ENCODE results near the gene ZNF772.
"Not testable (repeated sequence)": the region's sequence is repeated elsewhere in the genome, so short reads cannot be mapped to it uniquely, and the experiment has no call there.

Gene ZNF772

GRCh38 chr19:57477191-57478008, at the start of gene ZNF772:
ZNF772 (minus strand) TSS chr19:57477566; CDS start chr19:57477309, 257 bp downstream.
- peaks cover 8% of the 10 kb centered on the region for H3K4me1 Mint-ChIP-seq (ENCODE audit: low read depth)
- H3K4me3 Mint-ChIP-seq: peak within 1 kb of the TSS; percentile 87
- DNase-seq (ENCODE audit: low spot score): peak; percentile 81
- peak within 1 kb of the TSS; percentile 87 for H3K27ac Mint-ChIP-seq
- peaks cover 70% of the 10 kb centered on the region for H3K9me3 Mint-ChIP-seq
- no peaks in the 10 kb centered on the region for H3K27me3 Mint-ChIP-seq (ENCODE audit: low read depth)
- peaks cover 37% of the 10 kb centered on the region for H3K36me3 Mint-ChIP-seq (ENCODE audit: low read depth)

GRCh38 chr19:57518021-57518420, 40.7 kb upstream of the ZNF772 start:
- peaks cover 20% of the 10 kb centered on the region for H3K36me3 Mint-ChIP-seq (ENCODE audit: low read depth)
- not testable (repeated sequence) for H3K4me3 Mint-ChIP-seq; H3K27ac Mint-ChIP-seq; H3K27me3 Mint-ChIP-seq (ENCODE audit: low read depth); H3K4me1 Mint-ChIP-seq (ENCODE audit: low read depth); DNase-seq (ENCODE audit: low spot score)
- H3K9me3 Mint-ChIP-seq: peaks cover 54% of the 10 kb centered on the region

GRCh38 chr19:57515255-57515654, 37.9 kb upstream of the ZNF772 start:
- no peak for DNase-seq (ENCODE audit: low spot score)
- no peaks in the 10 kb centered on the region for H3K4me1 Mint-ChIP-seq (ENCODE audit: low read depth)
- no peak overlapping the region for H3K4me3 Mint-ChIP-seq
- no peak overlapping the region for H3K27ac Mint-ChIP-seq
- peaks cover 56% of the 10 kb centered on the region for H3K9me3 Mint-ChIP-seq
- H3K36me3 Mint-ChIP-seq (ENCODE audit: low read depth): peaks cover 24% of the 10 kb centered on the region
- H3K27me3 Mint-ChIP-seq (ENCODE audit: low read depth): no peaks in the 10 kb centered on the region

- Mint-ChIP-seq H3K9me3 (peaks cover 70% of the 10 kb centered on the region), H3K4me1 (ENCODE audit: low read depth) (no peaks in the 10 kb centered on the region), H3K27ac (no peak overlapping the region), H3K36me3 (ENCODE audit: low read depth) (peaks cover 36% of the 10 kb centered on the region), H3K27me3 (ENCODE audit: low read depth) (no peaks in the 10 kb centered on the region), H3K4me3 (no peak overlapping the region)
- DNase-seq (ENCODE audit: low spot score): no peak
These were observed 35.5 kb upstream of the ZNF772 start for GRCh38 chr19:57512845-57513244.

GRCh38 chr19:57511484-57511883, 34.1 kb upstream of the ZNF772 start:
- Mint-ChIP-seq H3K36me3 (ENCODE audit: low read depth) (peaks cover 44% of the 10 kb centered on the region), H3K9me3 (peaks cover 71% of the 10 kb centered on the region), H3K27me3 (ENCODE audit: low read depth) (no peaks in the 10 kb centered on the region), H3K4me3 (no peak overlapping the region), H3K4me1 (ENCODE audit: low read depth) (no peaks in the 10 kb centered on the region), H3K27ac (no peak overlapping the region)
- no peak for DNase-seq (ENCODE audit: low spot score)

GRCh38 chr19:57506163-57506562, 28.8 kb upstream of the ZNF772 start:
- Mint-ChIP-seq H3K9me3 (peaks cover 68% of the 10 kb centered on the region), H3K27me3 (ENCODE audit: low read depth) (no peaks in the 10 kb centered on the region), H3K4me1 (ENCODE audit: low read depth) (peaks cover 2% of the 10 kb centered on the region), H3K27ac (no peak overlapping the region), H3K4me3 (no peak overlapping the region), H3K36me3 (ENCODE audit: low read depth) (peaks cover 73% of the 10 kb centered on the region)
- no peak for DNase-seq (ENCODE audit: low spot score)

- Mint-ChIP-seq H3K36me3 (ENCODE audit: low read depth) (peaks cover 55% of the 10 kb centered on the region), H3K27ac (peak overlapping the region; percentile 60), H3K4me3 (peak overlapping the region; percentile 85), H3K4me1 (ENCODE audit: low read depth) (peaks cover 16% of the 10 kb centered on the region), H3K9me3 (peaks cover 66% of the 10 kb centered on the region)
- H3K27me3 Mint-ChIP-seq (ENCODE audit: low read depth); DNase-seq (ENCODE audit: low spot score): not testable (repeated sequence)
These were observed 23.0 kb upstream of the ZNF772 start for GRCh38 chr19:57500400-57500799.

- Mint-ChIP-seq H3K36me3 (ENCODE audit: low read depth) (peaks cover 53% of the 10 kb centered on the region), H3K4me1 (ENCODE audit: low read depth) (peaks cover 16% of the 10 kb centered on the region)
These were observed 22.5 kb upstream of the ZNF772 start, which contains the start of gene ZNF773 for GRCh38 chr19:57499680-57500395. ZNF773 (plus strand) TSS chr19:57499938; CDS start chr19:57500081, 143 bp downstream.

GRCh38 chr19:57499332-57499679, 21.9 kb upstream of the ZNF772 start:
- Mint-ChIP-seq H3K4me1 (ENCODE audit: low read depth) (peaks cover 16% of the 10 kb centered on the region), H3K27ac (peak overlapping the region; percentile 87), H3K9me3 (peaks cover 70% of the 10 kb centered on the region), H3K4me3 (peak overlapping the region; percentile 85), H3K36me3 (ENCODE audit: low read depth) (peaks cover 53% of the 10 kb centered on the region)
- H3K27me3 Mint-ChIP-seq (ENCODE audit: low read depth); DNase-seq (ENCODE audit: low spot score): not testable (repeated sequence)

More at GRCh38 chr19:57499680-57500395, 22.5 kb upstream of the ZNF772 start, which contains the start of gene ZNF773:
- DNase-seq (ENCODE audit: low spot score): peak; percentile 92
- not testable (repeated sequence) for H3K27me3 Mint-ChIP-seq (ENCODE audit: low read depth)
- peak within 1 kb of the TSS; percentile 85 for H3K4me3 Mint-ChIP-seq
- peaks cover 67% of the 10 kb centered on the region for H3K9me3 Mint-ChIP-seq
- peak within 1 kb of the TSS; percentile 87 for H3K27ac Mint-ChIP-seq

- not testable (repeated sequence) for H3K27ac Mint-ChIP-seq; H3K27me3 Mint-ChIP-seq (ENCODE audit: low read depth); H3K4me1 Mint-ChIP-seq (ENCODE audit: low read depth); DNase-seq (ENCODE audit: low spot score)
- Mint-ChIP-seq H3K9me3 (peaks cover 62% of the 10 kb centered on the region), H3K4me3 (peak overlapping the region; percentile 73), H3K36me3 (ENCODE audit: low read depth) (peaks cover 40% of the 10 kb centered on the region)
These were observed 10.9 kb upstream of the ZNF772 start for GRCh38 chr19:57488299-57488644.

- H3K27me3 Mint-ChIP-seq (ENCODE audit: low read depth); H3K4me1 Mint-ChIP-seq (ENCODE audit: low read depth): not testable (repeated sequence)
- Mint-ChIP-seq H3K4me3 (peak within 1 kb of the TSS; percentile 73), H3K9me3 (peaks cover 56% of the 10 kb centered on the region), H3K27ac (peak within 1 kb of the TSS; percentile 55), H3K36me3 (ENCODE audit: low read depth) (peaks cover 34% of the 10 kb centered on the region)
- peak; percentile 87 for DNase-seq (ENCODE audit: low spot score)
These were observed 10.3 kb upstream of the ZNF772 start, which contains the start of gene ZNF419 for GRCh38 chr19:57487477-57488298. ZNF419 (plus strand) TSS chr19:57487750; CDS start chr19:57487951, 201 bp downstream.

- H3K4me1 Mint-ChIP-seq (ENCODE audit: low read depth): peaks cover 8% of the 10 kb centered on the region
- H3K27me3 Mint-ChIP-seq (ENCODE audit: low read depth): no peaks in the 10 kb centered on the region
- DNase-seq (ENCODE audit: low spot score): no peak
- H3K4me3 Mint-ChIP-seq: no peak overlapping the region
- no peak overlapping the region for H3K27ac Mint-ChIP-seq
- H3K9me3 Mint-ChIP-seq: peaks cover 87% of the 10 kb centered on the region
- H3K36me3 Mint-ChIP-seq (ENCODE audit: low read depth): peaks cover 39% of the 10 kb centered on the region
These were observed 3.7 kb downstream of the ZNF772 start for GRCh38 chr19:57473646-57474045.

GRCh38 chr19:57466489-57466888, 10.9 kb downstream of the ZNF772 start:
- no peaks in the 10 kb centered on the region for H3K27me3 Mint-ChIP-seq (ENCODE audit: low read depth)
- peaks cover 63% of the 10 kb centered on the region for H3K9me3 Mint-ChIP-seq
- DNase-seq (ENCODE audit: low spot score): no peak
- no peak overlapping the region for H3K27ac Mint-ChIP-seq
- peaks cover 2% of the 10 kb centered on the region for H3K36me3 Mint-ChIP-seq (ENCODE audit: low read depth)
- no peak overlapping the region for H3K4me3 Mint-ChIP-seq
- no peaks in the 10 kb centered on the region for H3K4me1 Mint-ChIP-seq (ENCODE audit: low read depth)
